Activated CD4-positive, alpha-beta T cell treated with anti-CD3 and anti-CD28 coated beads, Interleukin-2, amount 50 U/mL, for 24 hours (primary cell): ENCODE data around the gene RGSL1.

Experiments
- DNase-seq, 2 donors: peaks; one replicate each; pipeline ENCODE4 v3.0.0-alpha.2; 2020; ENCODE audit warnings: low read depth in 1 of 2, low spot score in 1 of 2

RGSL1 gene

GRCh38 chr1:182450087-182450486, at the start of gene RGSL1:
TSS of gene RGSL1 (plus strand) at chr1:182450146. CDS start at chr1:182450166, 20 bp downstream.
- no peak for DNase-seq

DNA sequence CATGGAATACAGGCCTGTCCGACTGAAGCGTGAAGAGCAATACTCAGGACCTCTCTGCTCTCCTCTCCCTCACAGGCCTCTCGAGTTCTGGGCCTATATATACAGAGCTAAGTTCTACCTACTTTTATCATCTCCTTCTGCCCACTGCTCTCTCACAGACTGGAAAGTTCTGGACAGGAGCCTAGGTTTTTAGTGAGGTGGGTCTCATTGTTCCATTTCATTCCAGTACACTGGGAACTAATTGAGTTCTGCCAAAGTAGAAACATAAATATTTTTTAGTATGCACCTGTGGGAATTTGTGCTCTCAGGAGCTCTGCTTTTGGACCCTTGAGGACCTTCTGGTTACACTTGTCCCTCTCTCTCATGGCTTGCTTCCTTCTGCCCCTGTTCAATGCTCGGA, 49.4 kb upstream of the RGSL1 start, which contains the start of gene TEDDM1:
Gene TEDDM1, minus strand, starts transcription at position 101 of the 400 bp plus-strand sequence. CDS start 182 bp downstream, outside the sequence.
- no peak for DNase-seq

DNA sequence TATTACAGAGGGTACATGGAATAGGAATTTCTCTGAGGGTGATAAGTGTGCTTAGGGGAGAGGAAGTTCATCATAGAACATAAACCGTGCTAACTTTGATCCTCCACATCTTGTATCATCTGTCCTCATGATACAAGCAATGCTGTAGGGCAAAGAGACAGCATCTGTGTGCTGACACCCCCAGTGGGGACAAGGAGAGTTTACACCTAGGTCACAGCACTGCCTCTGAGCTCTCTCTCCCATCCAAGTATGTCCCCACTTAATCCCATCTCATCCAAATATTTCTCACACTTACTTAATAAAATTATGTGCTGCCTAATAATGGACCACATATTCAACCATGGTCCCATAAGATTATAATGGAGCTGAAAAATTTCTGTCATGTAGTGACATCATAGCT, 45.2 kb upstream of the RGSL1 start:
- DNase-seq: no peak

DNA sequence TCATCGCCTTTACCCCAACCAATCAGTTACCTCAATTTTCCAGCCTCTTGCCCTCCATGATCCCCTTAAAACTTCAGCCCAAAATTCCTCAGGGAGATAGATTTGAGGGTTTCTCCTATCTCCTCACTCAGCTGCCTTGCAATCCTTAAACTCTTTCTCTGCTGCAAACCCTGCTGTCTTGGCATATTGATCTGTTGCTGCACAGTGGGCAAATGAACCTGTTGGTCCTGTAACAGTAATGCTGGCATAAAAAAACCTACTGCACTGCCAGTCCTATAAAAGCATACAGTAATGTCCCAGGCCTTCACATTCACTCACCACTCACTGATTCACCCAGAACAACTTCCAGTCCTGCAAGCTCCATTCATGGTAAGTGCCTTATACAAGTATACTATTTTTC, 44.4 kb upstream of the RGSL1 start:
- no peak for DNase-seq

DNA sequence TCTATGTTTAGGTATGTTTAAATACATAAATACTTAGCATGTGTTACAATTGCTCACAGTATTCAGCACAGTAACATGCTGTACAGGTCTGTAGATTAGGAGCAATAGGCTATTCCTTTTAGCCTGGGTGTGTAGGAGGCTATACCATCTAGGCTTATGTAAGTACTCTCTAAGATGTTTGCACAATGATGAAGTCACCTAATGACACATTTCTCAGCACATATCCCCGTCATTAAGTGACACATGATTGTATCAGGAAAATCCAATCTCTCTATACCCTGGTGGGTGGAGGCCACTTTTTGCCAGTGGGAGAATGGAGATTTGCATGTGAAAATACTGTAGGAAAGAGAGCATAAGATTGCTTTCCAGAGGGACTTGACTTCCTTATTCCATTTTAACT, 43.9 kb upstream of the RGSL1 start:
- DNase-seq: no peak

- no peak for DNase-seq
Observed at GRCh38 chr1:182407724-182408123, 42.2 kb upstream of the RGSL1 start.

DNA sequence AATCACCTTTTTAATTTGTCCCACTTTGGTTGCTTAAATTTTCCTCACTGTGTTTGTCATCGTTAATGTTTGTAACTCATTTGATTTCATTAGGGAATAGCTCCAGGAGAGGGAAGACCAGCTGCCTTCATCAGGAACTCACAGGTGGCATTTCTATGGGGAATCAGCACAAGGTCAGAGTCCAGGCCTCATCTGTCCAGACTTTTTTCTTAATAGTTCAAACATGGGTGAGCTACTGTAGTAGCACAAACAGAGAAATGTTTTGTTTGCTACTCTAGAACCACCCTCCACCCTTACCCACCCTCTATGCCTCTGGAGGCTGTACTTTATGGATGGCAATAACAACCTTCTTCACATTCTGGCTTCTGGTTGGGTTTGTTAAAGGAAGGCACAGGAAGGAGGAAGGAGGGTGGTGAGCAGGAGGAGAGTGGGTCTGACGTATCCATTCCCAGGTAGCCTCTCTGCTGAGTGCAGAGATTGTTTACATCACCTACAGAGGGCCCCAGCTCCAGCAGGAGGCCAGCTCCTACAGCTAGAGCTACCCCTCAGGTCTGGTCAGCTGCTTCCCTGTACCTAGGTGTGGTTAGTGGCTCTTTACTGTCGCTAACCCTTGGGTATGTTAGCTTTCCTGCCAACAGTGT, 41.4 kb upstream of the RGSL1 start:
- no peak for DNase-seq

- DNase-seq: no peak
Observed at GRCh38 chr1:182410138-182410537, 39.8 kb upstream of the RGSL1 start.

GRCh38 chr1:182410620-182411273, 39.2 kb upstream of the RGSL1 start:
- no peak for DNase-seq

GRCh38 chr1:182413486-182413885, 36.5 kb upstream of the RGSL1 start:
- no peak for DNase-seq

- DNase-seq: no peak
Observed at GRCh38 chr1:182413969-182414368, 36.0 kb upstream of the RGSL1 start.

GRCh38 chr1:182415789-182416188, 34.2 kb upstream of the RGSL1 start:
- no peak for DNase-seq

DNA sequence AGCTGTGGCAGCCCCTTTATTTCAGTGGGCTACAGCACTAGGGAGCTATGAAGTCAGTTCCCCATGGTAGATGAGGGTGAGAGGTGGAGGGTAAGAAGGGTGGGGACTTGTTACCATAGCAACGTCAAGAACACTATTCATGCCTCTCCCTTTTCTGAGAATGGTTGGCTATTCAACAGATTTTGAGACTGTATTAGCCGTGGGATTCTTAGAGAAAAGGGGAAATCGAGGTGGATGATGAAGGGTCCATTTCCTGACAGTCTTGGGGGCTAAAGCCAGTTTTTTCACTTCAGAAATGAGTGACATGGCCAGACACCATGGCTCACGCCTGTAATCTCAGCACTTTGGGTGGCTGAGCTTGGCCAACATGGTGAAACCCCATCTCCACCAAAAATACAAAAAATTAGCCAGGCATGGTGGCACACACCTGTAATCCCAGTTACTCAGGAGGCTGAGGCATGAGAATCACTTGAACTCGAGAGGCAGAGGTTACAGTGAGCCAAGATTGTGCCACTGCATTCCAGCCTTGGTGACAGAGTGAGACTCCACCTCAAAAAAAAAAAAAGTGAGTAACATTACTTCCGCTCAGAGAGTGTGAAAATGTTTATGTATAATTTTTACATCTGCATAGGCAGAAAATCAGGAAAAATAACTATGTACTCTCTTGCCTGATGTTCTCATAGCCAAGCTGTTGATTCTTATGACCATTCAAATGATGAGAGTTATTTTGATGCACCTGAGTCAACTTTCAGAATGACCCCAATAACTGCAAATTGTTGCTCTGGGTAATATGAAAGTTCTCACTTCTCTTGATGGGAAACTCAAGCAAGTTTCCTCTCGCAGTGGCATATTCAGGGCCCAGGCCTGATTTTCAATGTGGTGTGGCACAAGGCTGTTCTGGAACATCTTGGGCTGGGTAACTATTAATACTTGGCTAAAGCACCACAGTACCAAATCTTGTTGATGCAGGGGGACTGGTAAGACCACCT, 23.2 kb upstream of the RGSL1 start:
- DNase-seq: no peak

DNA sequence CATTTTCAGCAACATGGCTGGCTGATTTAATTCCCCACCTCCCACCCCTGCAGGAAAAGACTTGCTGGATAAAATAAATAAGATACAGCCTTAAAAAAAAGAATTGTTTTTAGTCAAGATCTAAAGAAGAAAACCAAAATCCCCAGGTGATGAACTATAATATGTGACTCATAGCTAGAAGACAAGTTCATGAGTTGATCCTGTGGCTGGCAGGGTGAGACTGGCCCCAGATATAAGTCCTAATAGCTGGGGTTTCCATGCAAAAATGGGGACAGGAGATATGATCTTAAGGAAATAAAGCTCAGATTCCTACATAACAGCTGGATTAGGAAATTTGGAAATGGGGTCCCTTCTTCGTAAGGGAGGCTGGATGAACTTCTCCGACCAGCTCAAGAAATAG, 21.9 kb upstream of the RGSL1 start:
- no peak for DNase-seq

DNA sequence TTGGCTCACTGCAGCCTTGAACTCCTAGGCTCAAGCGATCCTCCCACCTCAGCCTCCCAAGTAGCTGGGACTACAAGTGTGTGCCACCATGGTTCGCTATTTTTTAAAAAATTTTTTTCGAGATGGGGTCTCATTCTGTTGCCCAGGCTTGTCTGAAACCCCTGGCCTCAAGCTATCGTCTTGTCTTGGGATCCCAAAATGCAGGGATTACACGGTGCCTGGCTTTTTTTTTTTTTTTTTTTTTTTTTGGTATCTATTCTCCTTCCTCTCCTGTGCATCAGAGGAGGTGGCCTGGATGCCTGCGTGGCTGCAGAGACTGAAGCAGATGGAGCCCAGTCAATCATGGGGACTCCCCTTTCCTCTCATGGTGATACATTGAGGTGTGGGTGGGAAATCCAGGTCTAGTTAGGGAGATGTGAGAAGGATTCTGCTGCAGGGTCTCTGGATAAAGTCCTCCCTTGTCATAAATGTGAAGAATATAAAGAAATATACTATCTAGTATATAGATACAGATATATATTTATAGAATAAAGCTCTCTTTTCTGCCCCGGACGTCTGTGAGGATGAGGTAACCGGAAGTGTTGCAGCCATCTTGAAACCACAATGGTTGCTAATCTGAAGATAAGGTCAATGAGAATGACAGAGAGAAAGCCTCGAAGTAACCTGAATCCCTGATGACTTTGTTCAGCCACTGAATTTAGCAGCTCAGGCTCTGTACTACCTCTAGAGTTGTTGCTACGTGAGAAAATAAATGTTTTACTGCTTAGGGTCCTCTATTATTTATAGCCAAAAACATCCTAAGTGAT, 19.5 kb upstream of the RGSL1 start:
- DNase-seq: peak in 1 of 2 donors; percentile 25

DNA sequence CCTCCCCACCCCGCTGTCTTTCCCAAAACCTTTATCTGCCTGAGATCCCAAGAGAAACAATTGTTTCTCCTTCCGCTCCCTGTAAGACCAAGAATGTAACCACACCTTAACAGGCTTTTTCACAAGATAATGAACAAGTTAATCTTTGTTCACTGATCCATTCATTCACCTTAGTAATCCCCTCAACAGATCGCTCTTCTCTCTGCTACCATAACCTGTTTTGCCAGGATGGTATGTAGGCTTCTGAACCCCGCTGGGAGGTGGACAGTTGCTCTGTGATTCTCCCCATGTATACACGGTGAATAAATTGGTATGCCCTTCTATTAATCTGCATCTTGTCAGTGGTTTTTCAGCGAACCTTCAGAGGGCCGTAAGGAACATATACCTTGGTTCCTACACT, 18.7 kb upstream of the RGSL1 start:
- DNase-seq: no peak

DNA sequence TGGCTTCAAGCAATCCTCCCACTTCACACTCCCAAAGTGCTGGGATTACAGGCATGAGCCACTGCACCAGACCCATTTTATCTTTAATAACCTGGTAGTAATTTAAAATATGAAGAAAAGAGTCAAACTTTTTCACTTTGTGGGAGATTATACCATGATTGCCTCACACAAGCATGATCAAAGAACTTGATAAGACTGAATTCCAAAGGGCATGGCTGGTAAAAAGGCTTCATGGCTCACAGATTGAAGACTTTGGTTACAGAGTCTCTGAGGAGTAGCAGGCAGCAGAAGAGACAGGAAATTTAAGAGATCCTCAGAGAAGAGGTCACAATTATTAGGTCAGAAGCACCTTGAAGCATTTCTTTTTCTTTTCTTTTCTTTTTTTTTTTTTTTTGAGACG, 16.4 kb upstream of the RGSL1 start:
- no peak for DNase-seq

GRCh38 chr1:182438326-182438725, 11.6 kb upstream of the RGSL1 start:
- no peak for DNase-seq

DNA sequence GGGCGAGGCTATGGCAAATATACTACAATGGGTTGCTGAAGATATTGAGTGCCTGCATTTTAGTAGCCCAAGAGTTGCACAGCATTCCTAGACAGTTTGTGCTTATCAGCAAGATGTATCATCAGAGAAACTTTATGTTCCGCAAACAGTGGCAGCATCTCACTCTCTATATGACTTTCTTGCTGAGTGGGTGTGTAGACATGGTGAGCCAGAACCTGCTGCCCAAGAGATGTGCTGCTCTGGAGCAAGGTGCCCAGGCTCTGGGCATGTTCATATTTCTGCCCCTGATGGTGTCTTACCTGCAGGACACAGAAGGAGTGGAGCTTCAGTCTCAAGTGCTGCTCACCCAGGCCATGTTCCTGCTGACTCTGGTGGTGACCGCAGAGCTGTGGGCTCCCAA, 8.2 kb upstream of the RGSL1 start:
- DNase-seq: no peak

DNA sequence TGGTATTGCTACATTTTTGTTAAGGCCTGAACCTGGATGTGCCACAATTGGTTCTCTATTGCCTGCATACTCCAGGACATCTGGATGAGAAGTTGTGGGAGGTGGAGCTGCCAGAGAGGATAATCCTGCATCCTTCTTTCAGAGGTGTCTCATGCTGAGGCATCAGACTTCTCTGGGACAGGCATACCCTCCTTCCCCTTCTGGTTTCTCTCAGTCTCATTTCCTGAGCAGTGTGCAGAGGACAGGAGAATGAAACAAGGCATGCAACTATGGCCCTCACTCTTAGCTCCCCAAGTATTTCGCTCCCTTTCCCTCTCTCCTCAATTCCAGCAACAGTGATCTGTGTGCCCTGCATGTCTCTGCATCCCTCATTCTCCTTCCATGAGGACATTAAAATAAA, 7.6 kb upstream of the RGSL1 start:
- no peak for DNase-seq

DNA sequence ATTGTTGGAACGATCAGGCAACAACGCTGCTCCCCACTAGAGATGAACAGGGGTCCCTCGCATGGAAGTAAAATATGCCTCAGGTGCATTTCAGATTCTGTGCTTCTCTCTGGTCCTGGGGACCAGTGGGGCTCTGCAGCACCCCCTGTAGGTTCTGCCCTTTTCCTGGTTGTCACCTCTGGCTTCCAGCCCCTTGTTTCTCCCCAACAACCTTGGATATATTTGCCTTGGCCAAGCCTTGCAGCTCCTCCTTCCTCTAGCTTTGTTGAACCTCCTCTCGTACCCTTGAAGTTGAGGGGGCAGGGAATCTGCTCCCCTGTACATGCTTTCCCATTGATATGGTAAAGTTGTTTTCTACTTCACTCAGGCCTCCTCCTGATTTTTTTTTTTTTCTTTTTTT, 5.4 kb upstream of the RGSL1 start:
- no peak for DNase-seq
